GM23338 (cell line): ENCODE results near the gene KCNB1. TPM values are rescaled to one million over a fixed set of nuclear protein-coding genes. Genes with fewer than 3 reads are reported as not detected.

Experiments used
- ATAC-seq: fragments of 200-7000 bp; cut with Tn5 transposase; 3 replicates; pipeline ENCODE4 v1.9.1; 2020
- DNase-seq: peaks from one replicate; pipeline ENCODE4 v3.0.0-alpha.2; 2015; ENCODE audit warnings: low spot score
- H2AFZ ChIP-seq: fragments of 200-600 bp; sonication (generic); 2 replicates; pipeline ENCODE4 v1.8.0; 2016; ENCODE audit warnings: antibody characterized with exemption, mild to moderate bottlenecking, moderate library complexity
- H3F3A ChIP-seq: fragments of 200-600 bp; sonication (generic); replicated peaks from 2 replicates; pipeline ENCODE4 v1.8.0; 2017; ENCODE audit warnings: antibody characterized with exemption, mixed run types, low read depth
- H3K27ac ChIP-seq: fragments of 200-600 bp; sonication (generic); 2 replicates; pipeline ENCODE4 v1.6.1; 2016; ENCODE audit warnings: low read depth
- H3K27me3 ChIP-seq: fragments of 200-600 bp; sonication (generic); 2 replicates; pipeline ENCODE4 v1.8.0; 2016; ENCODE audit warnings: mild to moderate bottlenecking, mixed run types, moderate library complexity; ENCODE audit not compliant: insufficient read depth
- H3K36me3 ChIP-seq: fragments of 200-600 bp; sonication (generic); 2 replicates; pipeline ENCODE4 v1.8.0; 2016; ENCODE audit warnings: mild to moderate bottlenecking; ENCODE audit not compliant: insufficient read depth
- H3K4me1 ChIP-seq: fragments of 200-600 bp; sonication (generic); 2 replicates; pipeline ENCODE4 v1.8.0; 2016; ENCODE audit warnings: mild to moderate bottlenecking, moderate library complexity; ENCODE audit not compliant: insufficient read depth
- H3K4me2 ChIP-seq: fragments of 200-600 bp; sonication (generic); 2 replicates; pipeline ENCODE4 v1.7.1; 2017; ENCODE audit warnings: mixed run types
- H3K4me3 ChIP-seq: fragments of 200-600 bp; sonication (generic); 2 replicates; pipeline ENCODE4 v1.6.1; 2016; ENCODE audit warnings: mixed run types
- H3K79me2 ChIP-seq: fragments of 200-600 bp; sonication (generic); replicated peaks from 2 replicates; pipeline ENCODE4 v1.8.0; 2017; ENCODE audit warnings: mild to moderate bottlenecking; ENCODE audit not compliant: insufficient read depth
- H3K9me2 ChIP-seq: fragments of 200-600 bp; sonication (generic); 2 replicates; pipeline ENCODE4 v1.8.0; 2017; ENCODE audit not compliant: insufficient read depth
- H4K20me1 ChIP-seq: fragments of 200-600 bp; sonication (generic); replicated peaks from 2 replicates; pipeline ENCODE4 v1.8.0; 2017; ENCODE audit warnings: mild to moderate bottlenecking; ENCODE audit not compliant: insufficient read depth
- H3K27ac Mint-ChIP-seq: 2 replicates; pipeline ENCODE4 v1.8.0; 2020; ENCODE audit warnings: inconsistent platforms, mild to moderate bottlenecking, moderate library complexity, mixed read lengths
- H3K27me3 Mint-ChIP-seq: 3 replicates; pipeline ENCODE4 v1.8.0; 2022; ENCODE audit warnings: low read depth, mild to moderate bottlenecking, moderate library complexity, mixed read lengths, inconsistent platforms; ENCODE audit not compliant: insufficient read depth, poor library complexity
- H3K36me3 Mint-ChIP-seq: 3 replicates; pipeline ENCODE4 v1.8.0; 2021; ENCODE audit warnings: low read depth, mild to moderate bottlenecking, inconsistent platforms, moderate library complexity, mixed read lengths
- H3K4me1 Mint-ChIP-seq: 3 replicates; pipeline ENCODE4 v1.8.0; 2020; ENCODE audit warnings: mild to moderate bottlenecking, inconsistent platforms, mixed read lengths
- H3K4me3 Mint-ChIP-seq: 3 replicates; pipeline ENCODE4 v1.8.0; 2021; ENCODE audit warnings: moderate library complexity, mild to moderate bottlenecking, inconsistent platforms, mixed read lengths
- H3K9me3 Mint-ChIP-seq: 3 replicates; pipeline ENCODE4 v1.8.0; 2020; ENCODE audit warnings: moderate library complexity, mild to moderate bottlenecking, inconsistent platforms, mixed read lengths
- CREB1 ChIP-seq: fragments of 250-450 bp; sonication (Bioruptor Pico); IDR thresholded peaks from 2 replicates; pipeline ENCODE4 v1.5.0; 2020; ENCODE audit warnings: low read depth, mild to moderate bottlenecking, moderate library complexity
- ETS1 ChIP-seq: IDR thresholded peaks from 2 replicates; pipeline ENCODE4 v1.6.1; 2016; ENCODE audit warnings: antibody characterized with exemption
- EZH2 ChIP-seq: fragments of 200-600 bp; sonication (generic); IDR thresholded peaks from one replicate; pipeline ENCODE4 v1.8.0; 2017; ENCODE audit warnings: antibody characterized with exemption, mild to moderate bottlenecking, low read depth; ENCODE audit not compliant: unreplicated experiment
- EZH2phosphoT487 ChIP-seq: fragments of 200-600 bp; sonication (generic); IDR thresholded peaks from one replicate; pipeline ENCODE4 v1.8.1; 2018; ENCODE audit warnings: antibody characterized with exemption; ENCODE audit not compliant: unreplicated experiment
- JUNB ChIP-seq: IDR thresholded peaks from one replicate; pipeline ENCODE4 v1.6.1; 2016; ENCODE audit warnings: antibody characterized with exemption; ENCODE audit not compliant: unreplicated experiment
- POLR2AphosphoS5 ChIP-seq: IDR thresholded peaks from 2 replicates; pipeline ENCODE4 v1.6.1; 2016; ENCODE audit warnings: antibody characterized with exemption, low read depth
- REST ChIP-seq: IDR thresholded peaks from one replicate; pipeline ENCODE4 v1.6.1; 2018; ENCODE audit warnings: antibody characterized with exemption; ENCODE audit not compliant: unreplicated experiment
- STAT1 ChIP-seq: IDR thresholded peaks from one replicate; pipeline ENCODE4 v1.6.1; 2016; ENCODE audit warnings: antibody characterized with exemption; ENCODE audit not compliant: unreplicated experiment
- ZNF114 ChIP-seq: fragments of 250-450 bp; sonication (Bioruptor Pico); IDR thresholded peaks from 2 replicates; pipeline ENCODE4 v1.5.0; 2020; ENCODE audit warnings: mild to moderate bottlenecking, moderate library complexity
- ZNF462 ChIP-seq: fragments of 250-450 bp; sonication (Bioruptor Pico); IDR thresholded peaks from 2 replicates; pipeline ENCODE4 v1.5.0; 2020; ENCODE audit warnings: mild to moderate bottlenecking, moderate library complexity
- polyA plus RNA-seq: library from polyadenylated mRNA; unstranded; fragments of >200 nt; fragmentation: Nextera tagmentation; extraction: Ambion mirVana; gene quantifications from 2 replicates; pipeline ENCODE4 v1.2.1, GENCODE V29; 2016
- total RNA-seq: library from RNA; depleted of rRNA; stranded (reverse); fragments of >200 nt; shearing (Covaris generic); gene quantifications from 2 replicates; pipeline ENCODE4 v1.2.3, GENCODE V29; 2014

KCNB1 gene
- total and polyA plus RNA-seq, 2 experiments from 2014 or later = 0.28 to 0.29 TPM

GRCh38 chr20:49403012-49403411 is 79.5 kb downstream of the KCNB1 start:
- H3K79me2 ChIP-seq = no peaks in the 10 kb centered on the region
- no peaks in the 10 kb centered on the region; the same call in 1 of the 2 replicates for H3K4me1 ChIP-seq
- H3K4me1 Mint-ChIP-seq = peaks cover 9% of the 10 kb centered on the region
- peaks cover 2% of the 10 kb centered on the region for H3K27me3 Mint-ChIP-seq
- no peaks in the 10 kb centered on the region for H3F3A ChIP-seq
- H3K9me2 ChIP-seq = peaks cover 7% of the 10 kb centered on the region; the same call in 1 of the 2 replicates
- H3K27ac ChIP-seq = no peak overlapping the region
- DNase-seq (no peak), ATAC-seq (no peak)
- H3K4me2 ChIP-seq = no peak overlapping the region
- no peak overlapping the region for H3K27ac Mint-ChIP-seq
- H3K27me3 ChIP-seq = no peaks in the 10 kb centered on the region
- peaks cover 10% of the 10 kb centered on the region; the same call in 2 of the 3 replicates for H3K36me3 Mint-ChIP-seq
- H3K4me3 Mint-ChIP-seq = no peak overlapping the region
- H3K9me3 Mint-ChIP-seq = peaks cover 14% of the 10 kb centered on the region
- H2AFZ ChIP-seq = no peak overlapping the region
- no peak for TF ChIP-seq EZH2phosphoT487
- no peak for TF ChIP-seq CREB1
- TF ChIP-seq POLR2AphosphoS5 = no peak
- TF ChIP-seq ZNF114 (CRISPR knock-in tag) = no peak
- no peak for TF ChIP-seq STAT1
- no peak for TF ChIP-seq JUNB
- TF ChIP-seq ETS1 = no peak
- no peaks in the 10 kb centered on the region for H4K20me1 ChIP-seq
- H3K36me3 ChIP-seq = no peaks in the 10 kb centered on the region
- no peak overlapping the region for H3K4me3 ChIP-seq

GRCh38 chr20:49400904-49401303 is 81.6 kb downstream of the KCNB1 start:
- Histone ChIP-seq H3K9me2 (peaks cover 7% of the 10 kb centered on the region; the same call in 1 of the 2 replicates), H3K4me1 (no peaks in the 10 kb centered on the region; the same call in 1 of the 2 replicates), H3K4me2 (no peak overlapping the region), H3K4me3 (no peak overlapping the region), H3K27me3 (no peaks in the 10 kb centered on the region), H4K20me1 (no peaks in the 10 kb centered on the region), H2AFZ (no peak overlapping the region), H3F3A (no peaks in the 10 kb centered on the region), H3K36me3 (no peaks in the 10 kb centered on the region), H3K27ac (no peak overlapping the region), H3K79me2 (no peaks in the 10 kb centered on the region)
- DNase-seq (no peak), ATAC-seq (no peak)
- peaks cover 14% of the 10 kb centered on the region for H3K9me3 Mint-ChIP-seq
- H3K27me3 Mint-ChIP-seq = peaks cover 5% of the 10 kb centered on the region
- peaks cover 9% of the 10 kb centered on the region for H3K4me1 Mint-ChIP-seq
- no peak overlapping the region for H3K27ac Mint-ChIP-seq
- no peak overlapping the region for H3K4me3 Mint-ChIP-seq
- peaks cover 10% of the 10 kb centered on the region; the same call in 2 of the 3 replicates for H3K36me3 Mint-ChIP-seq
- TF ChIP-seq ZNF462 (CRISPR knock-in tag) (no peak), EZH2 (no peak), JUNB (no peak), ETS1 (no peak), REST (no peak)
